Measurements from ENCODE around the gene SKAP2. TPM values are rescaled to one million over a fixed set of nuclear protein-coding genes. Genes with fewer than 3 reads are reported as not detected.

The SKAP2 gene
- total and polyA plus RNA-seq, 2 of the 4 experiments (the other 2 are of a cell fraction), result 5.7 to 7.4 TPM

GRCh38 chr7:26860361-26860760, 4.0 kb downstream of the SKAP2 start:
- CTCF ChIA-PET, result no interaction called here
- dilution Hi-C loops (cut with HindIII; ENCODE audit: low sequenced_read_pairs, unreplicated experiment) (no loop called here), in situ Hi-C loops (cut with MboI; ENCODE audit: low sequenced_read_pairs) (loop anchor here (25.0 kb wide), 1 partner anchor 648 kb away; the partner anchor contains the start of genes CBX3 and HNRNPA2B1), intact Hi-C loops (cut with micrococcal nuclease) (loop anchor here (10.0 kb wide), 1 partner anchor 486 kb away; no protein-coding TSS in a partner anchor)
- H3K14ac ChIP-seq (replicated peaks; ENCODE audit: low read depth, low read length), result no peak overlapping the region
- no peak overlapping the region for H2BK15ac ChIP-seq (ENCODE audit: low read depth, low read length)
- no peak overlapping the region for H2AK9ac ChIP-seq (replicated peaks; ENCODE audit: low read depth, low read length, poor library complexity)
- no peaks in the 10 kb centered on the region for H4K20me1 ChIP-seq (ENCODE audit: insufficient read depth, low read length)
- H4K8ac ChIP-seq (ENCODE audit: low read depth in 2 of 2, low read length in 2 of 2), result no peak overlapping the region
- DNase-seq (no peak), ATAC-seq (ENCODE audit: low read depth) (no peak)
- no CpG with 5 or more reads among the region's 2 CpGs for WGBS, 2 experiments (ENCODE audit: extremely low coverage in 2 of 2, insufficient read length in 1 of 2)
- POLR2A ChIA-PET (ENCODE audit: unreplicated experiment), result no interaction called here
- peaks cover 9 to 34% of the 10 kb centered on the region in 2 experiments; a peak in 3 of 4 replicates for H3K79me1 ChIP-seq (ENCODE audit: low read depth in 1 of 2, low read length in 2 of 2)
- no peaks in the 10 kb centered on the region for H3K27me3 ChIP-seq (ENCODE audit: control insufficient read depth, insufficient read depth, low read length)
- no peak overlapping the region for H3K27ac ChIP-seq (ENCODE audit: insufficient read depth, low read length)
- H2BK120ac ChIP-seq (ENCODE audit: low read depth, low read length), result no peak overlapping the region
- H3K23ac ChIP-seq (ENCODE audit: low read depth, low read length), result no peak overlapping the region
- no peak overlapping the region for H4K91ac ChIP-seq (ENCODE audit: insufficient read depth, low read depth, low read length)
- H3K36me3 ChIP-seq (ENCODE audit: control insufficient read depth, insufficient read depth, low read length), result no peaks in the 10 kb centered on the region
- no peak overlapping the region for H2AFZ ChIP-seq (replicated peaks; ENCODE audit: low read length, poor library complexity)
- no peaks in the 10 kb centered on the region for H3K9me3 ChIP-seq (ENCODE audit: control insufficient read depth, insufficient read depth, low read length)
- H4K5ac ChIP-seq (ENCODE audit: low read depth, low read length), result no peak overlapping the region
- no peaks in the 10 kb centered on the region for H3K9me1 ChIP-seq (ENCODE audit: insufficient read depth, low read length)
- no peak overlapping the region for H2BK5ac ChIP-seq (ENCODE audit: low read depth, low read length, poor library complexity, severe bottlenecking)
- no peak overlapping the region for H2AK5ac ChIP-seq (ENCODE audit: low read depth, low read length)
- no peaks in the 10 kb centered on the region; the same call in 1 of the 2 replicates for H3K4me1 ChIP-seq (ENCODE audit: control insufficient read depth, insufficient read depth, low read length)
- no peak overlapping the region for H3K4me3 ChIP-seq (ENCODE audit: insufficient read depth, low read depth, low read length)
- TF ChIP-seq NFE2L2 (IDR thresholded peaks at IDR 0.05; ENCODE audit: low read depth, low read length), result no peak
- no peak for TF ChIP-seq MAFK (IDR thresholded peaks at IDR 0.05; ENCODE audit: low read depth, low read length)
- TF ChIP-seq CHD1 (IDR thresholded peaks at IDR 0.05; ENCODE audit: low read depth, low read length), result no peak
- TF ChIP-seq FOS (IDR thresholded peaks at IDR 0.05; ENCODE audit: low read depth, low read length), result no peak
- TF ChIP-seq MAZ (IDR thresholded peaks at IDR 0.05; ENCODE audit: borderline replicate concordance, low read depth, low read length), result no peak
- no peak for TF ChIP-seq MXI1 (IDR thresholded peaks at IDR 0.05; ENCODE audit: borderline replicate concordance, low read depth, low read length)
- no peak for TF ChIP-seq ELK1 (IDR thresholded peaks at IDR 0.05; ENCODE audit: borderline replicate concordance, low read depth, low read length)
- no peak for TF ChIP-seq BHLHE40 (IDR thresholded peaks at IDR 0.05; ENCODE audit: low read depth, low read length)
- TF ChIP-seq, protein P1, sequence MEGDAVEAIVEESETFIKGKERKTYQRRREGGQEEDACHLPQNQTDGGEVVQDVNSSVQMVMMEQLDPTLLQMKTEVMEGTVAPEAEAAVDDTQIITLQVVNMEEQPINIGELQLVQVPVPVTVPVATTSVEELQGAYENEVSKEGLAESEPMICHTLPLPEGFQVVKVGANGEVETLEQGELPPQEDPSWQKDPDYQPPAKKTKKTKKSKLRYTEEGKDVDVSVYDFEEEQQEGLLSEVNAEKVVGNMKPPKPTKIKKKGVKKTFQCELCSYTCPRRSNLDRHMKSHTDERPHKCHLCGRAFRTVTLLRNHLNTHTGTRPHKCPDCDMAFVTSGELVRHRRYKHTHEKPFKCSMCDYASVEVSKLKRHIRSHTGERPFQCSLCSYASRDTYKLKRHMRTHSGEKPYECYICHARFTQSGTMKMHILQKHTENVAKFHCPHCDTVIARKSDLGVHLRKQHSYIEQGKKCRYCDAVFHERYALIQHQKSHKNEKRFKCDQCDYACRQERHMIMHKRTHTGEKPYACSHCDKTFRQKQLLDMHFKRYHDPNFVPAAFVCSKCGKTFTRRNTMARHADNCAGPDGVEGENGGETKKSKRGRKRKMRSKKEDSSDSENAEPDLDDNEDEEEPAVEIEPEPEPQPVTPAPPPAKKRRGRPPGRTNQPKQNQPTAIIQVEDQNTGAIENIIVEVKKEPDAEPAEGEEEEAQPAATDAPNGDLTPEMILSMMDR (conservative IDR thresholded peaks at IDR 0.05; ENCODE audit: low read depth, low read length), result no peak
- TF ChIP-seq, protein P2, sequence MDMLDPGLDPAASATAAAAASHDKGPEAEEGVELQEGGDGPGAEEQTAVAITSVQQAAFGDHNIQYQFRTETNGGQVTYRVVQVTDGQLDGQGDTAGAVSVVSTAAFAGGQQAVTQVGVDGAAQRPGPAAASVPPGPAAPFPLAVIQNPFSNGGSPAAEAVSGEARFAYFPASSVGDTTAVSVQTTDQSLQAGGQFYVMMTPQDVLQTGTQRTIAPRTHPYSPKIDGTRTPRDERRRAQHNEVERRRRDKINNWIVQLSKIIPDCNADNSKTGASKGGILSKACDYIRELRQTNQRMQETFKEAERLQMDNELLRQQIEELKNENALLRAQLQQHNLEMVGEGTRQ (IDR thresholded peaks at IDR 0.05; ENCODE audit: low read depth, low read length), result no peak
- no peak for TF ChIP-seq RCOR1 (IDR thresholded peaks at IDR 0.05; ENCODE audit: insufficient replicate concordance, low read length)
- no peak for TF ChIP-seq RFX5 (IDR thresholded peaks at IDR 0.05; ENCODE audit: low read depth, low read length)
- TF ChIP-seq RAD21 (IDR thresholded peaks at IDR 0.05; ENCODE audit: low read length), result no peak
- TF ChIP-seq CEBPB (IDR thresholded peaks at IDR 0.05; ENCODE audit: low read depth, low read length), result no peak
- TF ChIP-seq SMC3 (IDR thresholded peaks at IDR 0.05; ENCODE audit: low read depth, low read length), result no peak
- no peak for TF ChIP-seq POLR2A (IDR thresholded peaks at IDR 0.05; ENCODE audit: low read depth, low read length)
- no peak overlapping the region for H3K9ac ChIP-seq (ENCODE audit: low read depth, low read length)
- no peak overlapping the region for H3K18ac ChIP-seq (ENCODE audit: low read depth, low read length)
- no peak overlapping the region for H2BK20ac ChIP-seq (ENCODE audit: low read depth, low read length)
- no peak overlapping the region for H3K4ac ChIP-seq (ENCODE audit: low read depth, low read length)
- no peak overlapping the region for H3K4me2 ChIP-seq (ENCODE audit: low read depth, low read length)
- no peak overlapping the region for H3K56ac ChIP-seq (ENCODE audit: extremely low read depth, insufficient read depth, low read length)
- BruUV-seq (replicated peaks), result no TSS peak
